Measurements from ENCODE around the gene LITAFD.

GRCh38 chr16:8863594-8864424, 18.3 kb upstream of the LITAFD start:
- no peak for TF ChIP-seq CTCF (conservative IDR thresholded peaks at IDR 0.05; ENCODE audit: low read depth, low read length)
- no peak for TF ChIP-seq FOS (IDR thresholded peaks at IDR 0.05; ENCODE audit: low read depth, low read length)
- TF ChIP-seq USF2 (IDR thresholded peaks at IDR 0.05; ENCODE audit: low read depth, low read length), result no peak
- no peak for TF ChIP-seq POLR2A (IDR thresholded peaks at IDR 0.05; ENCODE audit: low read depth, low read length)
- TF ChIP-seq MXI1 (IDR thresholded peaks at IDR 0.05; ENCODE audit: borderline replicate concordance, low read depth, low read length), result no peak
- TF ChIP-seq CEBPB (IDR thresholded peaks at IDR 0.05; ENCODE audit: low read depth, low read length), result no peak
- TF ChIP-seq CHD1 (IDR thresholded peaks at IDR 0.05; ENCODE audit: low read depth, low read length), result no peak
- no peak for TF ChIP-seq MAZ (IDR thresholded peaks at IDR 0.05; ENCODE audit: borderline replicate concordance, low read depth, low read length)
- no peak for TF ChIP-seq ELK1 (IDR thresholded peaks at IDR 0.05; ENCODE audit: borderline replicate concordance, low read depth, low read length)
- TF ChIP-seq RCOR1 (IDR thresholded peaks at IDR 0.05; ENCODE audit: insufficient replicate concordance, low read length), result no peak
- no peak for TF ChIP-seq SMC3 (IDR thresholded peaks at IDR 0.05; ENCODE audit: low read depth, low read length)
